ENCODE results near the gene SOD1. TPM values are rescaled to one million over a fixed set of nuclear protein-coding genes. Genes with fewer than 3 reads are reported as not detected.

Gene SOD1
- total RNA-seq, 2 donors from 2014 or later: 185 to 234 TPM

DNA sequence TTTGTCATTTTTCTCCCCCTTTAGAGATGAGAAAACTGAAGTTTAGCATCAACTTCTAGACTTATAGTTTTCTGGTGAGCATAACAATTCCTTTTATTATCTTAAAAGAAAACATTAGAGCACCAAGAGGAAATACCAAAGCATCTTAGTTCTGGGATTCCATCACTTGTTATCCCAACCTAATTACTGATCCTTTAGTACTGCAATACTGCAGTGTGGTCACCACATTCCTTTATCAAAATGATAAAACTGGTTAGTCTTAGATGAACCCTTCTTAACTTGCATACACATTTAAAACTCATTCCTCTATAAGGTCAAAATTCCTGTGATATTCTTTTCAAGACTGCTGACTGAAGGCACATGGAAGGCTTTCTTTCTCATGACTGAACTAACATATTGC, 23.1 kb downstream of the SOD1 start:
- no peaks in the 10 kb centered on the region for H3K27me3 Mint-ChIP-seq (ENCODE audit: insufficient read depth)
- DNase-seq: no peak
- H3K4me1 Mint-ChIP-seq: no peaks in the 10 kb centered on the region
- H3K36me3 Mint-ChIP-seq (ENCODE audit: low read depth): peaks cover 56% of the 10 kb centered on the region
- no peaks in the 10 kb centered on the region for H3K9me3 ChIP-seq (ENCODE audit: control insufficient read depth, low read length)
- H3K9me3 Mint-ChIP-seq: no peaks in the 10 kb centered on the region
- H3K36me3 ChIP-seq (ENCODE audit: control insufficient read depth, insufficient read depth, low read length): peaks cover 94% of the 10 kb centered on the region
- TF ChIP-seq, protein P1, sequence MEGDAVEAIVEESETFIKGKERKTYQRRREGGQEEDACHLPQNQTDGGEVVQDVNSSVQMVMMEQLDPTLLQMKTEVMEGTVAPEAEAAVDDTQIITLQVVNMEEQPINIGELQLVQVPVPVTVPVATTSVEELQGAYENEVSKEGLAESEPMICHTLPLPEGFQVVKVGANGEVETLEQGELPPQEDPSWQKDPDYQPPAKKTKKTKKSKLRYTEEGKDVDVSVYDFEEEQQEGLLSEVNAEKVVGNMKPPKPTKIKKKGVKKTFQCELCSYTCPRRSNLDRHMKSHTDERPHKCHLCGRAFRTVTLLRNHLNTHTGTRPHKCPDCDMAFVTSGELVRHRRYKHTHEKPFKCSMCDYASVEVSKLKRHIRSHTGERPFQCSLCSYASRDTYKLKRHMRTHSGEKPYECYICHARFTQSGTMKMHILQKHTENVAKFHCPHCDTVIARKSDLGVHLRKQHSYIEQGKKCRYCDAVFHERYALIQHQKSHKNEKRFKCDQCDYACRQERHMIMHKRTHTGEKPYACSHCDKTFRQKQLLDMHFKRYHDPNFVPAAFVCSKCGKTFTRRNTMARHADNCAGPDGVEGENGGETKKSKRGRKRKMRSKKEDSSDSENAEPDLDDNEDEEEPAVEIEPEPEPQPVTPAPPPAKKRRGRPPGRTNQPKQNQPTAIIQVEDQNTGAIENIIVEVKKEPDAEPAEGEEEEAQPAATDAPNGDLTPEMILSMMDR (conservative IDR thresholded peaks at IDR 0.05): no peak
- H3K4me1 ChIP-seq (ENCODE audit: control insufficient read depth, insufficient read depth, low read length): no peaks in the 10 kb centered on the region
- H3K27me3 ChIP-seq (ENCODE audit: control insufficient read depth, insufficient read depth, low read length, poor library complexity, severe bottlenecking): no peaks in the 10 kb centered on the region
- no peak overlapping the region for H3K4me3 ChIP-seq (ENCODE audit: low read length)
- H3K27ac Mint-ChIP-seq: no peak overlapping the region
- H3K9ac ChIP-seq (ENCODE audit: extremely low read depth, low read length, poor library complexity, severe bottlenecking): no peak overlapping the region
- H3K4me3 Mint-ChIP-seq: no peak overlapping the region
- H3K27ac ChIP-seq (ENCODE audit: low read depth, low read length): no peak overlapping the region

DNA sequence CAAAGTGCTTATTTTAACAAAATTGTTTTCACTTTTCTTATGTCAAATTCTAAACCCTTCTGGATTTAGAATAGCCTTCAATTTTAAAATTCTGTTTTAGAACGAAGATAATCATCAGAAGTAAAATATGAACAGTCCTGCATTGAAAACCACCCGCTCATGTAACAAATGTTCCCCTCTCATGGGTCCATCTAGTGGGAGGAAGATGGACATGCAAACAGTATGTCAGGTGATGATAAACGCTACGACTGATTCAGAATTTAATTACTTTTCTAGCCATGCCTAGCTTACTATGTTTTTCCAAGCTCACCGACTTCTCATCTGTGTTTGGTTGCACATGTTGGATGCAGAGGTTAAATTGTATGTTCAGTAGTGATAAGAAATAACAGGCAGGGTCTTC, 23.5 kb downstream of the SOD1 start:
- Histone ChIP-seq H3K4me3 (ENCODE audit: low read length) (no peak overlapping the region), H3K9me3 (ENCODE audit: control insufficient read depth, low read length) (no peaks in the 10 kb centered on the region), H3K4me1 (ENCODE audit: control insufficient read depth, insufficient read depth, low read length) (no peaks in the 10 kb centered on the region), H3K36me3 (ENCODE audit: control insufficient read depth, insufficient read depth, low read length) (peaks cover 93% of the 10 kb centered on the region), H3K27ac (ENCODE audit: low read depth, low read length) (no peak overlapping the region), H3K27me3 (ENCODE audit: control insufficient read depth, insufficient read depth, low read length, poor library complexity, severe bottlenecking) (no peaks in the 10 kb centered on the region), H3K9ac (ENCODE audit: extremely low read depth, low read length, poor library complexity, severe bottlenecking) (no peak overlapping the region)
- no peak overlapping the region for H3K27ac Mint-ChIP-seq
- no peaks in the 10 kb centered on the region for H3K4me1 Mint-ChIP-seq
- H3K36me3 Mint-ChIP-seq (ENCODE audit: low read depth): peaks cover 58% of the 10 kb centered on the region
- 92 to 100% methylated on average over 2 to 5 of the region's 5 CpGs for WGBS, 2 experiments (ENCODE audit: insufficient coverage in 1 of 2, insufficient read length in 1 of 2)
- no peaks in the 10 kb centered on the region for H3K9me3 Mint-ChIP-seq
- DNase-seq: no peak
- TF ChIP-seq, protein P1 (conservative IDR thresholded peaks at IDR 0.05): peak; percentile 53
- no peak overlapping the region for H3K4me3 Mint-ChIP-seq
- no peaks in the 10 kb centered on the region for H3K27me3 Mint-ChIP-seq (ENCODE audit: insufficient read depth)

DNA sequence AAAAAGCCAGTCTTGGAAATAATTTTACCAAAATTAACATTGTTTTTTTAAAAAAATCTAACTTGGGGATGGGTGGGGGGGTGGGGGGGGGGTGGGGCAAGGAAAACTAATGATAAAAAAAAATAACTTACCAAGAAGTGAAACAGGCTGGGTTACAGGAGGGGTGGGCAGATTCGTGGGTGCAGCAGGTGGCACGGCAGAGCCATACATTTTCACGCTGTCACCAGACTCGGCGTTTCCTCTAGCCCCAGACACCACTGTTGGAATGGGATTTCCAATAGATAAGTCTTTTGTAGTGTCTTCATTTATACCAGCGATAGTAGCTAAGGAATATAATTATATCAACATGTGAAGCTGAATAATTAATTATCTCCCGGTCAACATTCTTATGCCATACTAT, 25.4 kb downstream of the SOD1 start:
- Mint-ChIP-seq H3K36me3 (ENCODE audit: low read depth) (peaks cover 64% of the 10 kb centered on the region), H3K27ac (no peak overlapping the region), H3K27me3 (ENCODE audit: insufficient read depth) (no peaks in the 10 kb centered on the region), H3K4me1 (no peaks in the 10 kb centered on the region), H3K4me3 (no peak overlapping the region), H3K9me3 (no peaks in the 10 kb centered on the region)
- Histone ChIP-seq H3K4me1 (ENCODE audit: control insufficient read depth, insufficient read depth, low read length) (no peaks in the 10 kb centered on the region), H3K4me3 (ENCODE audit: low read length) (no peak overlapping the region), H3K36me3 (ENCODE audit: control insufficient read depth, insufficient read depth, low read length) (peaks cover 90% of the 10 kb centered on the region), H3K9ac (ENCODE audit: extremely low read depth, low read length, poor library complexity, severe bottlenecking) (no peak overlapping the region), H3K27me3 (ENCODE audit: control insufficient read depth, insufficient read depth, low read length, poor library complexity, severe bottlenecking) (no peaks in the 10 kb centered on the region), H3K9me3 (ENCODE audit: control insufficient read depth, low read length) (no peaks in the 10 kb centered on the region), H3K27ac (ENCODE audit: low read depth, low read length) (no peak overlapping the region)
- DNase-seq: no peak
- 87 to 88% methylated on average over 3 to 5 of the region's 7 CpGs for WGBS, 2 experiments (ENCODE audit: insufficient coverage in 1 of 2, insufficient read length in 1 of 2)
- TF ChIP-seq, protein P1 (conservative IDR thresholded peaks at IDR 0.05): no peak
